Activated T-helper 2 cell treated with anti-CD3 and anti-CD28 coated beads, Interferon-gamma antibody, Interleukin-2, Interleukin-4, amounts not matched to agents 10 μg/mL and 5 μg/mL and 100 μg/mL, durations not matched to agents 14 hours and 24 hours and 36 hours (primary cell): ENCODE data around the gene CALD1. TPM values are rescaled to one million over a fixed set of nuclear protein-coding genes. Genes with fewer than 3 reads are reported as not detected.

Source experiments
- DNase-seq: peaks from one replicate; pipeline ENCODE4 v3.0.0; 2021; ENCODE audit warnings: low spot score
- H3K27ac Mint-ChIP-seq: one replicate; pipeline ENCODE4 v1.8.0; 2021; ENCODE audit warnings: mixed read lengths
- H3K27me3 Mint-ChIP-seq: one replicate; pipeline ENCODE4 v1.8.0; 2021; ENCODE audit warnings: low read depth, mixed read lengths
- H3K36me3 Mint-ChIP-seq: one replicate; pipeline ENCODE4 v1.8.0; 2021; ENCODE audit warnings: low read depth, mixed read lengths
- H3K4me1 Mint-ChIP-seq: one replicate; pipeline ENCODE4 v1.8.0; 2021; ENCODE audit warnings: low read depth, mixed read lengths
- H3K4me3 Mint-ChIP-seq: one replicate; pipeline ENCODE4 v1.8.0; 2021; ENCODE audit warnings: low read depth, mild to moderate bottlenecking, moderate library complexity, mixed read lengths
- H3K9me3 Mint-ChIP-seq: one replicate; pipeline ENCODE4 v1.8.0; 2021; ENCODE audit warnings: mixed read lengths
- intact Hi-C: fragments of 100-400 bp; cut with micrococcal nuclease; formaldehyde crosslinking; loops from one replicate; pipeline ENCODE4 v1.15.1; 2023
- total RNA-seq: library from RNA; stranded (reverse); gene quantifications from 2 replicates; pipeline ENCODE4 v1.2.3, GENCODE V29; 2022

CALD1 gene
- total RNA-seq, 1 donor from 2014 or later = 10.1 TPM

GRCh38 chr7:134887523-134887922, 108.1 kb downstream of the CALD1 start:
- Mint-ChIP-seq H3K9me3 (no peaks in the 10 kb centered on the region), H3K27ac (no peak overlapping the region), H3K4me3 (no peak overlapping the region)

GRCh38 chr7:134888141-134888740, 108.8 kb downstream of the CALD1 start:
- intact Hi-C loops = no loop called here

More at GRCh38 chr7:134887523-134887922, 108.1 kb downstream of the CALD1 start:
- Mint-ChIP-seq H3K27me3 (peaks cover 2% of the 10 kb centered on the region), H3K4me1 (peaks cover 17% of the 10 kb centered on the region), H3K36me3 (no peaks in the 10 kb centered on the region)
- DNase-seq = no peak
- intact Hi-C loops = loop anchor here (2.0 kb wide), 1 partner anchor 21 kb away; no protein-coding TSS in a partner anchor

GRCh38 chr7:134890246-134891240, 111.1 kb downstream of the CALD1 start:
- peaks cover 6% of the 10 kb centered on the region for H3K27me3 Mint-ChIP-seq
- peaks cover 16% of the 10 kb centered on the region for H3K4me1 Mint-ChIP-seq
- DNase-seq = no peak
- H3K36me3 Mint-ChIP-seq = no peaks in the 10 kb centered on the region
- no peak overlapping the region for H3K27ac Mint-ChIP-seq
- peaks cover 9% of the 10 kb centered on the region for H3K9me3 Mint-ChIP-seq
- no peak overlapping the region for H3K4me3 Mint-ChIP-seq
- intact Hi-C loops = no loop called here

More at GRCh38 chr7:134888141-134888740, 108.8 kb downstream of the CALD1 start:
- H3K4me1 Mint-ChIP-seq = peaks cover 17% of the 10 kb centered on the region
- H3K9me3 Mint-ChIP-seq = no peaks in the 10 kb centered on the region
- H3K36me3 Mint-ChIP-seq = no peaks in the 10 kb centered on the region
- H3K27me3 Mint-ChIP-seq = peaks cover 2% of the 10 kb centered on the region
- no peak overlapping the region for H3K27ac Mint-ChIP-seq
- no peak for DNase-seq
- no peak overlapping the region for H3K4me3 Mint-ChIP-seq

- peak overlapping the region; percentile 18 for H3K4me3 Mint-ChIP-seq
- H3K9me3 Mint-ChIP-seq = peaks cover 16% of the 10 kb centered on the region
- H3K27me3 Mint-ChIP-seq = peaks cover 6% of the 10 kb centered on the region
- no peak for DNase-seq
- peaks cover 9% of the 10 kb centered on the region for H3K4me1 Mint-ChIP-seq
- intact Hi-C loops = no loop called here
- no peak overlapping the region for H3K27ac Mint-ChIP-seq
- H3K36me3 Mint-ChIP-seq = peaks cover 6% of the 10 kb centered on the region
Measured at GRCh38 chr7:134891262-134891695, 111.8 kb downstream of the CALD1 start.

GRCh38 chr7:134891696-134892678, 112.6 kb downstream of the CALD1 start:
- DNase-seq = no peak
- Mint-ChIP-seq H3K4me1 (peaks cover 3% of the 10 kb centered on the region), H3K9me3 (peaks cover 23% of the 10 kb centered on the region), H3K27me3 (peaks cover 6% of the 10 kb centered on the region), H3K4me3 (no peak overlapping the region), H3K36me3 (peaks cover 10% of the 10 kb centered on the region), H3K27ac (no peak overlapping the region)
- intact Hi-C loops = no loop called here

- Mint-ChIP-seq H3K36me3 (peaks cover 13% of the 10 kb centered on the region), H3K4me1 (peaks cover 2% of the 10 kb centered on the region)
- intact Hi-C loops = no loop called here
Measured at GRCh38 chr7:134892963-134893362, 113.5 kb downstream of the CALD1 start.

GRCh38 chr7:134893920-134894319, 114.5 kb downstream of the CALD1 start:
- no peak for DNase-seq
- no peak overlapping the region for H3K27ac Mint-ChIP-seq
- intact Hi-C loops = no loop called here
- no peak overlapping the region for H3K4me3 Mint-ChIP-seq
- H3K4me1 Mint-ChIP-seq = peaks cover 2% of the 10 kb centered on the region
- H3K36me3 Mint-ChIP-seq = peaks cover 13% of the 10 kb centered on the region
- H3K9me3 Mint-ChIP-seq = peaks cover 26% of the 10 kb centered on the region
- peaks cover 6% of the 10 kb centered on the region for H3K27me3 Mint-ChIP-seq

More at GRCh38 chr7:134892963-134893362, 113.5 kb downstream of the CALD1 start:
- no peak for DNase-seq
- Mint-ChIP-seq H3K4me3 (no peak overlapping the region), H3K27me3 (peaks cover 6% of the 10 kb centered on the region), H3K27ac (no peak overlapping the region), H3K9me3 (peaks cover 26% of the 10 kb centered on the region)

GRCh38 chr7:134894928-134895327, 115.5 kb downstream of the CALD1 start:
- Mint-ChIP-seq H3K27ac (no peak overlapping the region), H3K4me1 (peaks cover 6% of the 10 kb centered on the region), H3K4me3 (no peak overlapping the region), H3K36me3 (peaks cover 13% of the 10 kb centered on the region), H3K27me3 (peaks cover 6% of the 10 kb centered on the region), H3K9me3 (peaks cover 26% of the 10 kb centered on the region)
- intact Hi-C loops = no loop called here
- no peak for DNase-seq

GRCh38 chr7:134896073-134896472, 116.6 kb downstream of the CALD1 start:
- intact Hi-C loops = no loop called here
- no peak for DNase-seq
- H3K4me1 Mint-ChIP-seq = peaks cover 13% of the 10 kb centered on the region
- peaks cover 26% of the 10 kb centered on the region for H3K9me3 Mint-ChIP-seq
- H3K4me3 Mint-ChIP-seq = no peak overlapping the region
- peaks cover 6% of the 10 kb centered on the region for H3K27me3 Mint-ChIP-seq
- peaks cover 13% of the 10 kb centered on the region for H3K36me3 Mint-ChIP-seq
- H3K27ac Mint-ChIP-seq = no peak overlapping the region

- H3K9me3 Mint-ChIP-seq = peaks cover 26% of the 10 kb centered on the region
- H3K4me1 Mint-ChIP-seq = peaks cover 18% of the 10 kb centered on the region
- H3K4me3 Mint-ChIP-seq = no peak overlapping the region
- DNase-seq = no peak
- no peak overlapping the region for H3K27ac Mint-ChIP-seq
- intact Hi-C loops = no loop called here
- peaks cover 13% of the 10 kb centered on the region for H3K36me3 Mint-ChIP-seq
- H3K27me3 Mint-ChIP-seq = peaks cover 4% of the 10 kb centered on the region
Measured at GRCh38 chr7:134897936-134898335, 118.5 kb downstream of the CALD1 start.

GRCh38 chr7:134899729-134900128, 120.3 kb downstream of the CALD1 start:
- H3K4me1 Mint-ChIP-seq = peaks cover 18% of the 10 kb centered on the region
- peaks cover 21% of the 10 kb centered on the region for H3K9me3 Mint-ChIP-seq
- no peaks in the 10 kb centered on the region for H3K27me3 Mint-ChIP-seq
- peaks cover 13% of the 10 kb centered on the region for H3K36me3 Mint-ChIP-seq
- H3K27ac Mint-ChIP-seq = no peak overlapping the region
- no peak overlapping the region for H3K4me3 Mint-ChIP-seq
- intact Hi-C loops = loop anchor here (5.0 kb wide), 1 partner anchor 32 kb away; no protein-coding TSS in a partner anchor
- DNase-seq = no peak
